ENCODE results near the gene UBE2J1. TPM values are rescaled to one million over a fixed set of nuclear protein-coding genes. Genes with fewer than 3 reads are reported as not detected.

Gene UBE2J1
- total RNA-seq, 1 donor from 2014 or later, result 13.1 TPM

DNA sequence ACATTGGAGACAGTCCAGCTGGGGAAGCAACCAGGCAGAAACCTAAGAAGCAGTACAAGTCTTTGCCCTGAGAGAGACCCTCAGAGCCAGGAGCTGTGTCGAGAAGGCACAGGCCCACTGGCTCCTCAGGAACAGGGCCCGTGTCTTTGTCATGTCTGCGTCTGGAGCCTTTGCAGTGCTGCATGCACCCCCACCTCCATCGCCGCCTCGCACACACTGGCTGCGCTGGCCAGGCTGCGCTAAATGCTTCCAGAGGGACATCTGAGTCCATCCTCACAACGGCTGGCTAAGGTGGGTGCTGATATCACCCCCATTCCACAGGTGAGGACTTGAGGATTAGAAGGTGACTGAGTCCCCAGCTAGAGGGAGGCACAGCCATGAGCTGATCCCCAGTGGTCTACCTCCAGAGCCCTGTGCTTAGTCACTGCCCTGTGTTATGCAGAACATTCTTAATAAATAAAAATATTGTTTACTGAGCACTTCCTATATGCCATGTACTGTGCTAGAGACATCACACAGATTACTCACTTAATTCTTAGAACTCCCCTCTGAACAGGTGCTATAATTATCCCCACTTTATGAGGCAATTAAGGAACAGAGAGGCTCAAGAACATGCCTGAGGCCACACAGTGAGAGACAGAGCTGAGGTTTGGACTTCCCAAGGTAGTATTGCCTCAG lies 65.0 kb downstream of the UBE2J1 start:
- Histone ChIP-seq H3K27ac (replicated peaks) (no peak overlapping the region), H3K27me3 (ENCODE audit: low read depth) (no peaks in the 10 kb centered on the region), H3K9me3 (replicated peaks) (no peaks in the 10 kb centered on the region), H3K4me3 (no peak overlapping the region), H3K4me1 (no peaks in the 10 kb centered on the region), H3K36me3 (no peaks in the 10 kb centered on the region)
- intact Hi-C loops (cut with micrococcal nuclease), result no loop called here
- TF ChIP-seq, protein P1, sequence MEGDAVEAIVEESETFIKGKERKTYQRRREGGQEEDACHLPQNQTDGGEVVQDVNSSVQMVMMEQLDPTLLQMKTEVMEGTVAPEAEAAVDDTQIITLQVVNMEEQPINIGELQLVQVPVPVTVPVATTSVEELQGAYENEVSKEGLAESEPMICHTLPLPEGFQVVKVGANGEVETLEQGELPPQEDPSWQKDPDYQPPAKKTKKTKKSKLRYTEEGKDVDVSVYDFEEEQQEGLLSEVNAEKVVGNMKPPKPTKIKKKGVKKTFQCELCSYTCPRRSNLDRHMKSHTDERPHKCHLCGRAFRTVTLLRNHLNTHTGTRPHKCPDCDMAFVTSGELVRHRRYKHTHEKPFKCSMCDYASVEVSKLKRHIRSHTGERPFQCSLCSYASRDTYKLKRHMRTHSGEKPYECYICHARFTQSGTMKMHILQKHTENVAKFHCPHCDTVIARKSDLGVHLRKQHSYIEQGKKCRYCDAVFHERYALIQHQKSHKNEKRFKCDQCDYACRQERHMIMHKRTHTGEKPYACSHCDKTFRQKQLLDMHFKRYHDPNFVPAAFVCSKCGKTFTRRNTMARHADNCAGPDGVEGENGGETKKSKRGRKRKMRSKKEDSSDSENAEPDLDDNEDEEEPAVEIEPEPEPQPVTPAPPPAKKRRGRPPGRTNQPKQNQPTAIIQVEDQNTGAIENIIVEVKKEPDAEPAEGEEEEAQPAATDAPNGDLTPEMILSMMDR (IDR thresholded peaks at IDR 0.05; ENCODE audit: borderline replicate concordance), result no peak
- DNase-seq, result no peak

DNA sequence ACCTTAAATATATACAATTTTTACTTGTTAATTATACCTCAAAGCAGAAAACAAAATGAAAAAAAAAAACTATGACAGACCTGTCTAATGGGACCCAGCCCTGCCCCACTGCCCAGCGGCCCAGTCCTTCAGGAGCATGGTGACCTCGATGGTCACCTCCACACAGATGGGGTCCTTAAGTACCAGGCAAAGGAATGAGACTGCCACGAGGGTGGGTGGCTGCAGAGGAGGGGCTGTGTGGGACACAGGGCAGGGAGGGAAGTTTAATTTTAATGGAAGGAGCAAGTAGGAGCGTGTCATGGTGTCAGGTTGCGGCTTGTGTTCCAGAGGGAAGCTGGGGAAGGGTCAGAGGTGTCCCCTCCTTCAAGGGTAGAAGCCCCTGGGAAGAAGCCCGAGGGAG lies 66.0 kb downstream of the UBE2J1 start:
- no peak for DNase-seq
- H3K36me3 ChIP-seq, result no peaks in the 10 kb centered on the region
- H3K4me1 ChIP-seq, result no peaks in the 10 kb centered on the region
- H3K4me3 ChIP-seq, result no peak overlapping the region
- TF ChIP-seq, protein P1 (IDR thresholded peaks at IDR 0.05; ENCODE audit: borderline replicate concordance), result no peak
- no peak overlapping the region for H3K27ac ChIP-seq (replicated peaks)
- H3K27me3 ChIP-seq (ENCODE audit: low read depth), result no peaks in the 10 kb centered on the region
- intact Hi-C loops (cut with micrococcal nuclease), result no loop called here
- H3K9me3 ChIP-seq (replicated peaks), result no peaks in the 10 kb centered on the region

DNA sequence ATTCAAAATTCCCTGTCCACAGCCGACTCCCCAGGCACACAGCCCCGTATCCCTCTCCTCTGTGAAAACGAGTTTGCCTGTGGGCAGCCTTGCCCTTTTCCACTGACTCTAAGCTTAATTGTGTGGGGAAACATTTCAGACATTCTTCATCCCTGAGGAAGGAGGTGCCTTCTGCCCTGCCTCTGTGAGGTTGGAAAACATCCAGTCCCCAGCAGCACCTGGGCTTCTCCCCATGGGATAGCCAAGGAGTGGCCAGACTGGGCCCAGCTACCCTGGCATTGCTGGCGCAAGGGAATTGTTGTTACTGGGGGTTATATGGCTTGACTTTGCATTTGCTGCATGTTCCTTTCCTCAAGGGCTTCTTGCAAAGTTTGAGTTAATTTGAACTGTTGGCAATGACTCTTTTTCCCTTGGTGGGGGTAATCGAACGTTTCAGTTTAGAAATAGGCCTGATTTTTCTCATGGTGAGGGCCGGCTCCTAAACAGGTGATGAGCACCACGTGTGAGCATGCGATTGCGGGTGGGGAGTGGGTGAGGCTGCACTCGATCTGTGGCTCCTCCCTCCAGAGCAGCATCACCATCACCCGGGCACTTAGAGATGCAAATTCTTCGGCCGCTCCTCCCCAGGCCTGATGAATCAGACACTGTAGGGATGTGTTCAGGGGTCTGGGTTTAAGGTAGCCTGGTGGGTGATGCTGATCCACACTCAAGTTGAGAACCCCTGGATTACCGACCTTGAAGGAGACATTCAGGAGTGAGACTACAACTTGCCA lies 67.4 kb downstream of the UBE2J1 start:
- no peak for DNase-seq
- TF ChIP-seq, protein P1 (IDR thresholded peaks at IDR 0.05; ENCODE audit: borderline replicate concordance), result no peak
- H3K4me1 ChIP-seq, result no peaks in the 10 kb centered on the region
- intact Hi-C loops (cut with micrococcal nuclease), result no loop called here
- no peak overlapping the region for H3K4me3 ChIP-seq
- no peaks in the 10 kb centered on the region for H3K27me3 ChIP-seq (ENCODE audit: low read depth)
- no peak overlapping the region for H3K27ac ChIP-seq (replicated peaks)
- H3K9me3 ChIP-seq (replicated peaks), result no peaks in the 10 kb centered on the region
- no peaks in the 10 kb centered on the region for H3K36me3 ChIP-seq

DNA sequence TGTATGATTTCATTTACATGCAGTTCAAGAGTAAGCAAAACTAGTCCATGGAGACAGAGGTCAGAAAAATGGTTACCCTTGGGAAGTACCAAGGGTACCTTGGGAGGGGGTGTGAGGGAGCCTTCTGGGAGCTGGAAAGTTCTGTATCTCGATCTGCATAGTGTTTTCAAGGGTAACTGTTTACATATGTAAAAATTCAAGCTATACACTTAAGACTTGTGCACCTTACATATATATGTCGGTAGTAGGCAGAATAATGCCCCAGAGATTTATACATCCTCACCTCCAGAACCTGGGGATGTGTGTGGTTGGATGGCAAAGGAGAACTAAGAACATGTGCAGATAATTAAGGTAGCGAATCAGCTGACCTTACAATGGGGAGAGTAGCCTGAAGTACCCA lies 68.4 kb downstream of the UBE2J1 start:
- H3K4me3 ChIP-seq, result no peak overlapping the region
- intact Hi-C loops (cut with micrococcal nuclease), result no loop called here
- no peak for DNase-seq
- H3K27me3 ChIP-seq (ENCODE audit: low read depth), result no peaks in the 10 kb centered on the region
- H3K4me1 ChIP-seq, result no peaks in the 10 kb centered on the region
- no peaks in the 10 kb centered on the region for H3K9me3 ChIP-seq (replicated peaks)
- TF ChIP-seq, protein P1 (IDR thresholded peaks at IDR 0.05; ENCODE audit: borderline replicate concordance), result no peak
- no peak overlapping the region for H3K27ac ChIP-seq (replicated peaks)
- H3K36me3 ChIP-seq, result no peaks in the 10 kb centered on the region

DNA sequence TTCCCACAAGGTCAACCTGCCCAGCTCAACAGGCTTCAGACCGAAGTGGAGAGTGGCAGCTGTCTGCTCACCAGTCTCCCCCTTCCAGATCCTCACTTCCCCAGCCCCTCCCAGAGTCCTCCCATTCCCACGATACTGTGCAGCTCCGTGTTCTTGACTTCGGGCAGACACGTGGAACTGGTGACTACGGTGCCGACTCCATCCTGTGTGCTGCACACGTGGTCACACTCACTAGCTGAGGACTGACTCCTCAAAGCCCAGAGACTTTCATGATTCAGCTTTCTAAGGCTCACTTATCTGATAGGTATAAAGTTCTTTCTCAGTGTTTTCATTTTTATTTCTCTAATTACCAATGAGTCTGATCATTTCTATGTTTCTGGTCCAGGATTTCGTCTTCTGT lies 69.8 kb downstream of the UBE2J1 start:
- TF ChIP-seq, protein P1 (IDR thresholded peaks at IDR 0.05; ENCODE audit: borderline replicate concordance), result no peak
- no peak overlapping the region for H3K27ac ChIP-seq (replicated peaks)
- no peaks in the 10 kb centered on the region for H3K4me1 ChIP-seq
- H3K27me3 ChIP-seq (ENCODE audit: low read depth), result no peaks in the 10 kb centered on the region
- H3K9me3 ChIP-seq (replicated peaks), result no peaks in the 10 kb centered on the region
- DNase-seq, result no peak
- no peak overlapping the region for H3K4me3 ChIP-seq
- intact Hi-C loops (cut with micrococcal nuclease), result no loop called here
- H3K36me3 ChIP-seq, result no peaks in the 10 kb centered on the region

Measured in left ventricle myocardium inferior (tissue), 1 donor.